ENCODE measurements around the gene TMEM203.

DNA sequence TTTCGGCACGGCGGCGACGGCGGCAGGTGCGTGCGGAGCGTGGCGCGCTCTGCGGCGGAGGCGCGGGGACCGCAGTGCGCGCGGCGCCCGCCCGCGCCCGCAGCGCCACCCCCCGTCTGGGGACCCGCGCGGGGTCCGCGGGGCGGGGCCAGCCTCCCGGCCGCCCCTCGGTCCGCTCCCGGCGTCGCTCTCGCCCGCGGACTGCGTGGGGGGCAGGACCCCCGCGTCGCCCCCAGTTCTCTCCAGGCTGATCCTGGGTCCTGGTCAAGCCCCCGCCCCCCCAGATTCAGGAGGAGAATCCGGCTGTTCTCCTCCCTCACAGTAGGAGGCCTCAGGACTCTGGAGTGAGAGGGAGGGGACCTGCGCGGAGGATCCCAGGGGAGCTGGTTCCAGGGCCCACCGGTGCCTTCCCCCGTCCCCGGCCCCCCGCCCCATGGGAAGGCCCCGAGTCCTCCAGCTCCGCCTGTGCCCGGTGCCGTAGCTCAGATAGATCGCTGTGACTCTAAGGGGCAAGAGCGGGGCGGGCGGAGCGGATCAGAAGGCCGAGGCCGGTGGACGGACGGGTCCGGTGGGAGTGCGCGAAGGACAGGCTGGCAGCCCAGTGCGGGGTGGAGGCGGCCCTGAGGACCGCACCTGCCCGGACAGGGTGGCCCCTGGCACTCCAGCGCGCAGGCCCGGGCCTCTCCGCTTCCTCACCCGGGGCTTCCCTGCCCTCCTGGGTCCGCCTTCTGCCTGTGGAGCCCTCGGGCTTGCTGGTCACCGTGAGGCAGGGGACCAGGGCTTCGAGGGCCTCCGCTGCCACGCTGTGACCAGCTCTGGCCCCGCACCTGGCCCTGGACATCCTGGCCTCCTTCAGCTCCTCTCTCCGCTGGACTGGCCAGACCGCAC is 17.0 kb upstream of the TMEM203 start, which contains the start of gene RNF208:
- TF ChIP-seq, protein P1, sequence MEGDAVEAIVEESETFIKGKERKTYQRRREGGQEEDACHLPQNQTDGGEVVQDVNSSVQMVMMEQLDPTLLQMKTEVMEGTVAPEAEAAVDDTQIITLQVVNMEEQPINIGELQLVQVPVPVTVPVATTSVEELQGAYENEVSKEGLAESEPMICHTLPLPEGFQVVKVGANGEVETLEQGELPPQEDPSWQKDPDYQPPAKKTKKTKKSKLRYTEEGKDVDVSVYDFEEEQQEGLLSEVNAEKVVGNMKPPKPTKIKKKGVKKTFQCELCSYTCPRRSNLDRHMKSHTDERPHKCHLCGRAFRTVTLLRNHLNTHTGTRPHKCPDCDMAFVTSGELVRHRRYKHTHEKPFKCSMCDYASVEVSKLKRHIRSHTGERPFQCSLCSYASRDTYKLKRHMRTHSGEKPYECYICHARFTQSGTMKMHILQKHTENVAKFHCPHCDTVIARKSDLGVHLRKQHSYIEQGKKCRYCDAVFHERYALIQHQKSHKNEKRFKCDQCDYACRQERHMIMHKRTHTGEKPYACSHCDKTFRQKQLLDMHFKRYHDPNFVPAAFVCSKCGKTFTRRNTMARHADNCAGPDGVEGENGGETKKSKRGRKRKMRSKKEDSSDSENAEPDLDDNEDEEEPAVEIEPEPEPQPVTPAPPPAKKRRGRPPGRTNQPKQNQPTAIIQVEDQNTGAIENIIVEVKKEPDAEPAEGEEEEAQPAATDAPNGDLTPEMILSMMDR (IDR thresholded peaks at IDR 0.05), result no peak
- TF ChIP-seq POLR2A (IDR thresholded peaks at IDR 0.05), result no peak
- TF ChIP-seq POLR2AphosphoS5 (IDR thresholded peaks at IDR 0.05), result no peak
